SK-N-SH treated with all-trans-retinoic acid at 6 μM for 48 hours (cell line): ENCODE measurements around the gene PDE4B.

Experiments
- ATAC-seq: fragments of 200-7000 bp; cut with Tn5 transposase; 3 replicates; pipeline ENCODE4 v1.9.1; 2020; ENCODE audit warnings: mild to moderate bottlenecking, moderate library complexity
- ARNTL ChIP-seq: fragments of 450-650 bp; formaldehyde crosslinking; IDR thresholded peaks from 2 replicates; pipeline ENCODE4 v1.5.0; 2020; ENCODE audit warnings: low read depth, mild to moderate bottlenecking, moderate library complexity, borderline replicate concordance
- BACH2 ChIP-seq: fragments of 250-450 bp; sonication (Bioruptor Pico); IDR thresholded peaks from 2 replicates; pipeline ENCODE4 v1.9.0; 2021; ENCODE audit warnings: mild to moderate bottlenecking, borderline replicate concordance
- CSRNP3 ChIP-seq: fragments of 250-450 bp; sonication (Bioruptor Pico); IDR thresholded peaks from 2 replicates; pipeline ENCODE4 v1.5.1; 2021; ENCODE audit warnings: mild to moderate bottlenecking, moderate library complexity
- ESRRG ChIP-seq: fragments of 250-450 bp; sonication (Bioruptor Pico); IDR thresholded peaks from 2 replicates; pipeline ENCODE4 v1.6.1; 2021; ENCODE audit warnings: mild to moderate bottlenecking
- GLIS3 ChIP-seq: fragments of 250-450 bp; sonication (Bioruptor Pico); IDR thresholded peaks from 2 replicates; pipeline ENCODE4 v1.5.0; 2020; ENCODE audit warnings: mild to moderate bottlenecking, moderate library complexity
- ISL1 ChIP-seq: fragments of 250-450 bp; sonication (Bioruptor Pico); IDR thresholded peaks from 2 replicates; pipeline ENCODE4 v2.1.2; 2022; ENCODE audit warnings: mild to moderate bottlenecking, moderate library complexity
- PATZ1 ChIP-seq: fragments of 250-450 bp; sonication (Bioruptor Pico); IDR thresholded peaks from 2 replicates; pipeline ENCODE4 v1.8.0; 2020; ENCODE audit warnings: mild to moderate bottlenecking, moderate library complexity, borderline replicate concordance
- PPARA ChIP-seq: fragments of 250-450 bp; sonication (Bioruptor Pico); IDR thresholded peaks from 2 replicates; pipeline ENCODE4 v1.5.0; 2020; ENCODE audit warnings: mild to moderate bottlenecking, borderline replicate concordance
- SNAI2 ChIP-seq: fragments of 250-450 bp; sonication (Bioruptor Pico); IDR thresholded peaks from 2 replicates; pipeline ENCODE4 v1.5.0; 2020; ENCODE audit warnings: mild to moderate bottlenecking, moderate library complexity
- TCF4 ChIP-seq: fragments of 250-450 bp; sonication (Bioruptor Pico); IDR thresholded peaks from 2 replicates; pipeline ENCODE4 v1.8.0; 2021; ENCODE audit warnings: mild to moderate bottlenecking, moderate library complexity, borderline replicate concordance
- TOX ChIP-seq: fragments of 250-450 bp; sonication (Bioruptor Pico); IDR thresholded peaks from 2 replicates; pipeline ENCODE4 v1.8.0; 2021; ENCODE audit warnings: mild to moderate bottlenecking, moderate library complexity, borderline replicate concordance
- ZC3H10 ChIP-seq: fragments of 250-450 bp; sonication (Bioruptor Pico); IDR thresholded peaks from 2 replicates; pipeline ENCODE4 v1.5.1; 2021; ENCODE audit warnings: mild to moderate bottlenecking, moderate library complexity
- ZFP3 ChIP-seq: fragments of 250-450 bp; sonication (Bioruptor Pico); IDR thresholded peaks from 2 replicates; pipeline ENCODE4 v1.5.0; 2020; ENCODE audit warnings: mild to moderate bottlenecking, moderate library complexity
- ZFP30 ChIP-seq: fragments of 450-650 bp; formaldehyde crosslinking; IDR thresholded peaks from 2 replicates; pipeline ENCODE4 v1.5.0; 2022; ENCODE audit warnings: mild to moderate bottlenecking, moderate library complexity
- ZNF565 ChIP-seq: fragments of 450-650 bp; formaldehyde crosslinking; conservative IDR thresholded peaks from 2 replicates; pipeline ENCODE4 v1.5.0; 2020; ENCODE audit warnings: low read depth, mild to moderate bottlenecking, moderate library complexity
- ZNF70 ChIP-seq: fragments of 450-650 bp; formaldehyde crosslinking; IDR thresholded peaks from 2 replicates; pipeline ENCODE4 v1.5.0; 2020; ENCODE audit warnings: mild to moderate bottlenecking, moderate library complexity
- ZNF8 ChIP-seq: fragments of 450-650 bp; formaldehyde crosslinking; IDR thresholded peaks from 2 replicates; pipeline ENCODE4 v1.5.0; 2020; ENCODE audit warnings: mild to moderate bottlenecking, moderate library complexity
- TF ChIP-seq, protein P1 (sequence below): fragments of 250-450 bp; sonication (Bioruptor Pico); IDR thresholded peaks from 2 replicates; pipeline ENCODE4 v1.5.1; 2020; ENCODE audit warnings: low read depth, mild to moderate bottlenecking, moderate library complexity
- TF ChIP-seq, protein P2 (sequence below): fragments of 250-450 bp; sonication (Bioruptor Pico); IDR thresholded peaks from 2 replicates; pipeline ENCODE4 v1.8.0; 2021; ENCODE audit warnings: low read depth, mild to moderate bottlenecking, moderate library complexity, borderline replicate concordance

Gene PDE4B

DNA sequence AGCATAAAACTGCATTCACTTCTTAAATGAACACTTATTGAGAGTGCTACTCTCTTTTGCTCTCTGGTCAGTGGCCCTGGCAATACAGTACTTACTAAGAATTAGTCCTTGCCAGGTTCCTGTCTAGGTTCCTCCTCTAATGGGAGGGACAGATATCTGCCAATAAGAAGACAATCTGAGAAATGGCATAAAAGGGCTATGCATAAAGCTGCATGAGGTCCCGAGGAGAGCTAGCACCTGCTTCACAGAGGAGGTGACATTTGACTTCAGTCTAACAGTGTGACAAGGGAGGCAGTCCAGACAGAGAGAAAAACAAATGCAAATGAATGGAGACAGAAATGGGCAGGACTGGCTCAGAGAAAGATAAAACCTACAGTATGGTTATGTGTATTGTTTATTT is 384.1 kb downstream of the PDE4B start (continued):
- TF ChIP-seq PATZ1 (CRISPR knock-in tag) (no peak), ARNTL (CRISPR knock-in tag) (no peak), SNAI2 (CRISPR knock-in tag) (no peak)

GRCh38 chr1:66177510-66177909 is 384.8 kb downstream of the PDE4B start:
- ATAC-seq, result no peak
- TF ChIP-seq, protein P1, sequence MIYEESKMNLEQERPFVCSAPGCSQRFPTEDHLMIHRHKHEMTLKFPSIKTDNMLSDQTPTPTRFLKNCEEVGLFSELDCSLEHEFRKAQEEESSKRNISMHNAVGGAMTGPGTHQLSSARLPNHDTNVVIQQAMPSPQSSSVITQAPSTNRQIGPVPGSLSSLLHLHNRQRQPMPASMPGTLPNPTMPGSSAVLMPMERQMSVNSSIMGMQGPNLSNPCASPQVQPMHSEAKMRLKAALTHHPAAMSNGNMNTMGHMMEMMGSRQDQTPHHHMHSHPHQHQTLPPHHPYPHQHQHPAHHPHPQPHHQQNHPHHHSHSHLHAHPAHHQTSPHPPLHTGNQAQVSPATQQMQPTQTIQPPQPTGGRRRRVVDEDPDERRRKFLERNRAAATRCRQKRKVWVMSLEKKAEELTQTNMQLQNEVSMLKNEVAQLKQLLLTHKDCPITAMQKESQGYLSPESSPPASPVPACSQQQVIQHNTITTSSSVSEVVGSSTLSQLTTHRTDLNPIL (CRISPR knock-in tag), result no peak
- TF ChIP-seq PPARA (no peak), ZFP30 (no peak), PATZ1 (CRISPR knock-in tag) (no peak), ISL1 (CRISPR knock-in tag) (no peak)

DNA sequence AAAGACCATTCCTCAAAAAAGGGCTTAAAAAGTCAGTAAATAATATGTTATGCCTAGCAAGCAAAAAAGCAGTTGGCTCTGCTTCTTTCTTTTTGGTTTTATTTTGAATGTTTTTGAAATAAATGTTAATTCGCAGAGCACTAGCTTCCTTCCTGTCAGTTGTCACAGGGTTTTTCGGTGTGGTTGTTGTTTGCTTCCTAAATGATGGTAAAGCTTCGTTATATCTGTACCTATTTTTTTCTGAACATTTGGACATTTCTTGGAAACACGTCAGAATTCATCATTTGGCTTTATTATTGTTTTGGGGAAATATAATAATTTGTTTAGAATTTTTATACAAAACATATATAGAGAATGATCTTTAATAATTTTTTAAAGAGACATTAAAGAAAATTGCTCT is 389.3 kb downstream of the PDE4B start:
- no peak for ATAC-seq
- TF ChIP-seq GLIS3 (CRISPR knock-in tag), result no peak
- TF ChIP-seq ZFP30, result no peak
- no peak for TF ChIP-seq TCF4 (CRISPR knock-in tag)
- TF ChIP-seq ZC3H10 (CRISPR knock-in tag), result no peak
- no peak for TF ChIP-seq SNAI2 (CRISPR knock-in tag)
- no peak for TF ChIP-seq ZNF565 (CRISPR knock-in tag)
- no peak for TF ChIP-seq BACH2 (CRISPR knock-in tag)
- TF ChIP-seq ESRRG (CRISPR knock-in tag), result no peak
- TF ChIP-seq, protein P1 (CRISPR knock-in tag), result no peak
- TF ChIP-seq PPARA, result no peak
- no peak for TF ChIP-seq ZFP3
- TF ChIP-seq CSRNP3, result no peak
- no peak for TF ChIP-seq ZNF8

DNA sequence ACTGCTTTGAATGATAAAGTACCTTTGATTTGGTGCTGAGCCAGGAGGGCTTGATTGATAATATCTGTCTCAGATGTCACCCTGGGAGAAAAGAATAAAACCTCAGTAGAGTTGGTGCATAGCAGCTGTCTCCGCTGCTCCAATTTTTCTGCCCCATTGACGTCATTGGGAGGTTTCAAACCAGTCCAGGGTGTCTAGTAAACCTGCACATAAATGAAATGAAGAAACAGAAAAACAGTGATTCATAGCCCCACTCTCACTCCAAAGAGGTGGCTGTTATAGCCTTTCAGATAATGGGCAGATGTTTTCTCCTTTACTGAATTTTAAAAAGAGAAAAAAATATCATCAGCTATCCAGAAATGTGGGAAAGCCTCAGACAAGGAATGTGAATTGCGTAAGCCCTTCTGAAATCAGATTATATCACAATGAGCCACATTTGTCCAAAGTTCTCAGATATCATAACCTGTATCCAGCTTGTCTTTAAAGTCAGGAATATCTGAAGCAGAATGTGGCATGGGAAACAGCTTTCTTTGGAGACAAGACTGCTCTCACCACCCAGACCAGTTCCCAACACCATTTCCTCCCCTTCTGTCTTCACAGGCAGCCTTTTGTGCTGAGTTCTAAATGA is 390.0 kb downstream of the PDE4B start:
- ATAC-seq, result peak; percentile 96
- TF ChIP-seq, protein P1 (CRISPR knock-in tag), result peak; percentile 92
- TF ChIP-seq PPARA, result no peak
- no peak for TF ChIP-seq BACH2 (CRISPR knock-in tag)
- peak; percentile 90 for TF ChIP-seq SNAI2 (CRISPR knock-in tag)
- TF ChIP-seq PATZ1 (CRISPR knock-in tag), result peak; percentile 93
- no peak for TF ChIP-seq ARNTL (CRISPR knock-in tag)
- TF ChIP-seq ZNF565 (CRISPR knock-in tag), result no peak
- peak; percentile 94 for TF ChIP-seq TOX (CRISPR knock-in tag)
- peak; percentile 94 for TF ChIP-seq CSRNP3
- TF ChIP-seq, protein P2, sequence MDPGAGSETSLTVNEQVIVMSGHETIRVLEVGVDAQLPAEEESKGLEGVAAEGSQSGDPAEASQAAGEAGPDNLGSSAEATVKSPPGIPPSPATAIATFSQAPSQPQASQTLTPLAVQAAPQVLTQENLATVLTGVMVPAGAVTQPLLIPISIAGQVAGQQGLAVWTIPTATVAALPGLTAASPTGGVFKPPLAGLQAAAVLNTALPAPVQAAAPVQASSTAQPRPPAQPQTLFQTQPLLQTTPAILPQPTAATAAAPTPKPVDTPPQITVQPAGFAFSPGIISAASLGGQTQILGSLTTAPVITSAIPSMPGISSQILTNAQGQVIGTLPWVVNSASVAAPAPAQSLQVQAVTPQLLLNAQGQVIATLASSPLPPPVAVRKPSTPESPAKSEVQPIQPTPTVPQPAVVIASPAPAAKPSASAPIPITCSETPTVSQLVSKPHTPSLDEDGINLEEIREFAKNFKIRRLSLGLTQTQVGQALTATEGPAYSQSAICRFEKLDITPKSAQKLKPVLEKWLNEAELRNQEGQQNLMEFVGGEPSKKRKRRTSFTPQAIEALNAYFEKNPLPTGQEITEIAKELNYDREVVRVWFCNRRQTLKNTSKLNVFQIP, result peak; percentile 87; the same call in 1 of the 2 replicates
- peak; percentile 87; the same call in 1 of the 2 replicates for TF ChIP-seq TCF4 (CRISPR knock-in tag)
- peak; percentile 81 for TF ChIP-seq ESRRG (CRISPR knock-in tag)
- no peak for TF ChIP-seq ZNF70 (CRISPR knock-in tag)
- TF ChIP-seq GLIS3 (CRISPR knock-in tag), result 0 out of 2 replicates have a peak, but pooled peaks have one; percentile 17
